IPS DF 19.7 (cell line): Measurements from ENCODE around the gene GALNTL6.

Experiments used
- DNase-seq: peaks from one replicate; pipeline ENCODE4 v3.0.0-alpha.2; 2013; ENCODE audit warnings: low read depth, low spot score

GALNTL6 gene

GRCh38 chr4:172109466-172109865, 296.3 kb downstream of the GALNTL6 start:
- DNase-seq = no peak

- DNase-seq = no peak
Measured at GRCh38 chr4:172124656-172125308, 311.6 kb downstream of the GALNTL6 start.

GRCh38 chr4:172125443-172125842, 312.2 kb downstream of the GALNTL6 start:
- no peak for DNase-seq

- no peak for DNase-seq
Measured at GRCh38 chr4:172127168-172127567, 314.0 kb downstream of the GALNTL6 start.

GRCh38 chr4:172129593-172129992, 316.4 kb downstream of the GALNTL6 start:
- no peak for DNase-seq

- no peak for DNase-seq
Measured at GRCh38 chr4:172134521-172134920, 321.3 kb downstream of the GALNTL6 start.

- DNase-seq = no peak
Measured at GRCh38 chr4:172141025-172141424, 327.8 kb downstream of the GALNTL6 start.

- no peak for DNase-seq
Measured at GRCh38 chr4:172142281-172142741, 329.1 kb downstream of the GALNTL6 start.

GRCh38 chr4:172143605-172144314, 330.6 kb downstream of the GALNTL6 start:
- no peak for DNase-seq

- DNase-seq = no peak
Measured at GRCh38 chr4:172147687-172148086, 334.5 kb downstream of the GALNTL6 start.

GRCh38 chr4:172149329-172149728, 336.1 kb downstream of the GALNTL6 start:
- no peak for DNase-seq

- no peak for DNase-seq
Measured at GRCh38 chr4:172152284-172152683, 339.1 kb downstream of the GALNTL6 start.

- DNase-seq = no peak
Measured at GRCh38 chr4:172153719-172154118, 340.5 kb downstream of the GALNTL6 start.

- no peak for DNase-seq
Measured at GRCh38 chr4:172155838-172156345, 342.7 kb downstream of the GALNTL6 start.

- no peak for DNase-seq
Measured at GRCh38 chr4:172157946-172158345, 344.7 kb downstream of the GALNTL6 start.

GRCh38 chr4:172163215-172163614, 350.0 kb downstream of the GALNTL6 start:
- no peak for DNase-seq

GRCh38 chr4:172168888-172169287, 355.7 kb downstream of the GALNTL6 start:
- DNase-seq = no peak

- DNase-seq = peak; percentile 17
Measured at GRCh38 chr4:172169871-172170270, 356.7 kb downstream of the GALNTL6 start.

- no peak for DNase-seq
Measured at GRCh38 chr4:172173206-172173605, 360.0 kb downstream of the GALNTL6 start.

GRCh38 chr4:172177382-172177781, 364.2 kb downstream of the GALNTL6 start:
- DNase-seq = no peak

GRCh38 chr4:172188248-172188988, 375.2 kb downstream of the GALNTL6 start:
- no peak for DNase-seq

- peak; percentile 12 for DNase-seq
Measured at GRCh38 chr4:172202480-172203076, 389.4 kb downstream of the GALNTL6 start.
